HG03064 (cell line): ENCODE data around the gene UBC.
"Not testable (repeated sequence)": the region's sequence is repeated elsewhere in the genome, so short reads cannot be mapped to it uniquely, and the experiment has no call there.

ENCODE experiments used
- ATAC-seq: cut with Tn5 transposase; IDR thresholded peaks from one replicate; pipeline ENCODE4 v1.9.1; 2021; ENCODE audit warnings: low read depth; ENCODE audit not compliant: unreplicated experiment

The UBC gene

DNA sequence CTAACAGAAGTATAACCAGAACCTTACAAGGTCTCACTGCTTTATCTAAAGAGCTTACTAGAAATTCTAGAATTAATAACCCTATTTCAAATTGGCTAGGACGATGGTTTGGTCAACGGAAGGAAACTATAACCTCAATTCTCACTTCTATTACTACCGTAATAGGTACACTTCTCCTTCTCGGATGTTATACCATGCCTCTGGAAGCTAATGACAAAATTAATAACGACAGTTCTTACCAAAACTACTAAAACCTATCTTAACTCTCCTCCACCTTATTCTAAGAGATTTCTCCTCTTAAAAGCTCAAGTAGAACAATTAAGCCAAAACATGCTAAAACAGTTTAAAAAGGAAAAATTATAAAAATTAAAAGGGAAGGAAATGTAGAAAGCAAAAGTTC is 23.7 kb upstream of the UBC start:
- ATAC-seq = no peak

DNA sequence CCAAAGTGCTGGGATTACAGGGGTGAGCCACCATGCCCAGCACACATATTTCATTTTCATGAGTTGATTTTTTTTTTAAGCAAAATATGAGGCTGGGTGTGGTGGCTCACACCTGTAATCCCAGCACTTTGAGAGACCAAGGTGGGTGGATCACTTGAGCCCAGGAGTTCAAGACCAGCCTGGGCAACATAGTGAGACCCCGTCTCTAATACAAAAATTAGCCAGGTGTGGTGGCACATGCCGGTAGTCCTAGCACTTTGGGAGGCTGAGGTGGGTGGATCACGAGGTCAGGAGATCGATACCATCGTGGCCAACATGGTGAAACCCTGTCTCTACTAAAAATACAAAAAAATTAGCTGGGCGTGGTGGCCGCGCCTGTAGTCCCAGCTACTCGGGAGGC is 17.1 kb upstream of the UBC start:
- ATAC-seq = not testable (repeated sequence)

DNA sequence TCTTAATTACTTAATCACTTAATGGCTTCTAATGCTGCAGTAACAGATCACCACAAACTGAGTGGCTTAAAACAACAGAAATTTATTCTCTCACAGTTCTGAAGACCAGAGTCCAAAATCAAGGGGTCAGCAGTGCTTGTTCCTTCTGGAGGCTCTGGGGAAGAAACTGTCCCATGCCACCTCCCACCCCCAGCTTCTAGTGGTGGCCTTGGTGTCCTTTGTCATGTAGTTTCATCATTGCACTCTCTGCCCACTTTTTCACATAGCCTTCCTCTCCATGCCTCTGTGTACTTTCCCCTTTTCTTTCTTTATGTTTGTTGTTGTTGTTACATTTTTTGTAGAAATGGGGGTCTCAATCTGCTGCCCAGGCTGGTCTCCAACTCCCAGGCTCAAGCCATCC is 16.1 kb upstream of the UBC start:
- ATAC-seq = no peak

DNA sequence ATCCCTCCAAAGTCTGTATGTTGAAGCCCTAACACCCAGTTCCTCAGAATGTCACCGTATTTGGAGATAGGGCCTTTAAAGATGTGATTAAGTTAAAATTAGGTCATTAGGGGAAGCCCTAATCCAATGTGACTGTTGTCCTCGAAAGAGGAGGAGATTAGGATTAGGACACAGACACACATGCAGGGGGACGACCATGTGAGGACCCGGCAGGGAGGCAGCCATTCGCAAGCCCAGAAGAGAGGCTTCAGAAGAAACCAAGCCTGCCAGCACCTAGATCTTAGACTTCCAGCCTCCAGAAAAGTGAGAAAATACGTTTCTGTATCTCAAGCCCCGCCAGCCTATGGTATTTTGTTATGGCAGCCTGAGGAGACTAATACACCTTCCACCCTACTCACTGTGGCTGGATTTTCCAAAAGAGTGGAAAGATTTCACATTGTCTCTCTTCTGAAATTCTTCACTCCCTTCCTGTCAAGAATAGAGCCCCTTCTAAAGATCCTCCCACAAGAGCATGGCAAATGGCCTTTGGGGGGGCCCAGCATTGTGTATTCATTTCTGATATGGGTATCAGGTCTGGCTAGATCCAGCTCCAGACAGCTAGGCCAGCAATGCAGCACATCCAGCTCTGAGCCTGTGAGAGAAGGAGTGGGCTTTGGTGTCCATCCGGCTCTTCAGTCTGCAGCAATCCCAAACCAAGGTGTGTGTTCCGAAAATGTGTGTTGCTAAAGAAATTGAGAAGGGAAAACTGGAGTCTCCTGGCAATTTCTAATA is 15.4 kb upstream of the UBC start:
- no peak for ATAC-seq

- ATAC-seq = no peak
These were observed 14.6 kb upstream of the UBC start for GRCh38 chr12:124928912-124929530.

DNA sequence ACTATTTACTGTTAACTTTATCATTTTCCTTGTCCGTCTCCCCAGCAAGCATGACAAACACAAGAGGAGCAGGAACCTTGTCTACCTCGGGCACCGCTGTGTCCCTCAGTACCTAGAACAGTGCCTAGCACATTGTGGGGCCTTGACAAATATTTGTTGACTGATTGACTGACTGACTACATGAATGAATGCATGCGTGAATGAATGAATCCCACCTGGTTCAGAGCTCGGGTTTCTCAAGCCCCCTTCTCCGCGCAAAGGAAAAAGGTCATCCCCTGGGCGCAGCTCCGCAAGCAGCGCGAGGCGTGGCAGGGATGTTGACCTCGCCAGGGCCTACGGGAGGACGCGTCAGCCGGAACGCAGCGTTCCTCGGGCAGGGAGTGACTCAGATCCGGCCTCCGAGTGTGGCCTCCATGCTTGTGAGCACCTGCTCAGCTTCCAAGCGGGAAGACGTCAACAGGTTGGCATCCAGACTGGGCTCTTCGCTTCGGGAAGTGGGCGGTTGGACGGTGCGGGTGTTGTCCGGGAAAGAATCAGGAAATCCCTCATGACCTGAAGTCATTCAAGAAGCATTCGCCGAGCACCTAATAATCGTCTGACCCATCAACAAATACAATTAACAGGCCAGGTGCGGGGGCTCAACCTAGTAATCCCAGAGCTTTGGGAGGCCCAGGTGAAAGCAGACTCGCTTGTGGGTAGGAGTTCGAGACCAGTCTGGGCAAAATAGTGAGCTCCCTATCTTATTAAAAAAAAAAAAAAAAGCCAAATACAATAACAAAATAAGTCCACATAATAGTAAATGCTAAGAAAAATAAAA is 13.9 kb upstream of the UBC start:
- ATAC-seq = no peak

DNA sequence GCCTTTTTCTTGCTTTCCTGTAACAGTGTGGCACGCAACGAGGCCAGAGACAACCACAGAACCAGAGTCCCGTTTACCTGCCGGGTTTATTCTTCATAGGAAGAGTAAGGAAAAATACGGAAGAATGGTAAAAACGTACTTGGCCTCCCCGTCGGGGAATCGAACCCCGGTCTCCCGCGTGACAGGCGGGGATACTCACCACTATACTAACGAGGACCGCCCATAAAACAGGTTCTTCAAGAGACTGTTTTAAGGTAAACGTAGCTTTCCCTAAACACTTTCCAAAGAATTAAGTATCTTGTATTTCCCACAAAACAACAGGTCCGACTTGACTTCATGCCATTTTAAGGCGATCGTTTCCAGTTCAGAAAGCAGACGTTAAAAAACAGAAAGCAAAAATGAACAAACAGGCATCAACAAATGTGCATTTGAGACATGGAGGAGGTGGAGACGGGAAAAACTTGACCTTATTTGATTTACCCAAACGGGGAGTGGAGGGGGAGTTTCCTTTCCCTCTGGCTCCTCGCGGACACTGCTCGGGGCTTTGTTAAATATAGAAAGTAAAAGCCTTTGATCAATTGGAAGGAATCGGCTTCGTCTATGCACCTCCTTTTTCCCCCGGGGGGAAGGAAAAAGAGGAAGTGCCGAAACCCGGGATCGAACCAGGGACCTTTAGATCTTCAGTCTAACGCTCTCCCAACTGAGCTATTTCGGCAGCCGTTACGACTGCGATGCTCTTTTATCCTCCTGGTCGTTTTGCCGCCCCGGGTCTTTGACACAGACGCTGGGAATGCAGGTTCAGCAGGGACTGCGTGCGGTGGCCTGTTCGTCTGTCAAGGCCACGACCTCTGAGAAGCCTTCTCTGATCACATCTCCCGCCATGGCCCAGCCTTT is 13.0 kb upstream of the UBC start:
- peak; percentile 65 for ATAC-seq

GRCh38 chr12:124925782-124926181 is 11.3 kb upstream of the UBC start:
- not testable (repeated sequence) for ATAC-seq

DNA sequence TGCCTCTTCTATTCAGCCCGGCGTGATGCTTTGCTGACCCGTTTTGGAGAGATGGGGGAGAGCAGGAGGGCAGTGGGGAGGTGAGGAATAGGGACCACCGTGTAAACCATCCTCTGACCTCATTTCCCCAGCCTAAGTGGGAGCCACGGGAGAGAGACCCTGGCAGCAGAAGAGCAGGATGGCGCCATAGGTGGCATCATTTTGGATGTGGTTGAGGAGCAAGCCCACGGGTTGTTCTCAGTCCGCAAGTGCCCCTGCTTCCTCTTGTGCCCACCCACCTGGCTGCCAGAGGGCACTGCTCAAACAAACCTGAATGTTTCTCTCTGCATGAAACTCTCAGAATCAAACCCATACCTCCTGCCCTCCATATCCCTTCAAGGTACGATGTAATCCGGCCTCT is 10.7 kb upstream of the UBC start:
- ATAC-seq = no peak

DNA sequence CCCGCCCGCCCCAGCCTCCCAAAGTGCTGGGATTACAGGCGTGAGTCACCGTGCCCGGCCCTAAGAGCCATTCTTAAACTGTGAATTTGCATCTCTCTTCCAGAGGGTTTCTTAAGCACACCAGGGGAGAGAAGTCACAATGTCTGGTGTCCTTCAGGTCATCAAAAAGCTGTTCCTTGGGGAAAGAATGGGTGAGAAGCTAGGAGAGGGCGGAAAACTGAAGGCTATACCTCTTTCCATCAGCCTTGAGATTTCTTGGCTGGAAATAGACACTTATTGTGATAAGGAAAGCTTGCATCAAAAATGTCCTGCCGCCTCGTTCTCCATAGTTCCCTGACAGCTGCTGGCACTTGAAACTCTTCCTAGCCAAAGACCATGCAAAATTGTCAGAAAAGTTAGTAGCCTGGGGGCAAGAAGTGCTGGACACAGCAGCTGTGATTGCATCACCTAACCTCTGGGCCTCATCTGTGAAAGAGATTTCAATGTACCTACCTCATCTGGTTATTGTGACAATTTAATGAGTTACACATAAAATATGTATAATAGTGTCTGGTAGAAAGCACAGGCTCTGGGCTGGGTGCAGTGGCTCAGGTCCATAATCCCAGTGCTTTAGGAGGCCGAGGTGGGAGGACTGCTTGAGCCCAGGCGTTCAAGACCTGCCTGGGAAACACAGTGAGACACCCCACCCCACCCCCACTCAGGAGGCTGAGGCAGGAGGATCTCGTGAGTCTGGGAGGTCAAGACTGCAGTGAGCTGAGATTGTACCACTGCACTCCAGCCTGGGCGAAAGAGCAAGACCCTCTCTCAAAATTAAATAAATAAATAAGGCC is 9.7 kb upstream of the UBC start:
- no peak for ATAC-seq

DNA sequence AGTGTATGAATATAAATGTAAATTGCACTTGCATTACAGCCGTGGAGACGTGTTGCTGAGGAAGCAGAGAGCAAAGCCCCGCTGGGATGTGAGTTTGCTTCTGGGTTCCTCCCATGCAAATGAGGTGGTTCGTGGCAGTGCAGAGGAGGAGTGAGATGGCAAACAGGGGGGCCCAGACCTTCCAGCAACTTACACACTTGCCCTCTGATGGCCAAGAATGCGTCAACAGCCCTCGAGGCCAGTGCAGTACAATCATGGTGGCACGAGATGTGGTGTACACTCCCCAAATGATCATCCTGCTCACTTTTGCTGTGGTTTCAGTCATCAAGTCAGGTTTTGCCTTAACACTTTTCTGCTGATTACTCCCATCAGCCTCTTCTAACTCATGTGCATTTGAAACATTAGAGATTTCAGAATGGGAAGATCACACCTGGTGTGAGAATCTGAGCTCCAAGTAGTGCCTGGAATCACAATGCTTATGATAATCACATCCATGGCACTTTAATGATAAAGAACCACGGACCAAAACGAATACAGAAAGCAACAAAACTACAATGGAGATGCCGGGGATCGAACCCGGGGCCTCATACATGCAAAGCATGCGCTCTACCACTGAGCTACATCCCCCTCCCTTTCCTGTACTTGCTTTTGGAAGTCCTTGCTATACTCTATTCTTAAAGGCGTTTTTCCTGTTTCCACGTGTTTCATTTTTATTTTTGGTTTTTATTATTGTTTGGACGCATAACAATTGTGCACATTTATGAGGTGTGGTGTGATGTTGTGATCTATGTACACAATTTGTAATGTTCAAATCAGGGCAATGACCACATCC is 7.0 kb upstream of the UBC start:
- ATAC-seq = peak; percentile 43

DNA sequence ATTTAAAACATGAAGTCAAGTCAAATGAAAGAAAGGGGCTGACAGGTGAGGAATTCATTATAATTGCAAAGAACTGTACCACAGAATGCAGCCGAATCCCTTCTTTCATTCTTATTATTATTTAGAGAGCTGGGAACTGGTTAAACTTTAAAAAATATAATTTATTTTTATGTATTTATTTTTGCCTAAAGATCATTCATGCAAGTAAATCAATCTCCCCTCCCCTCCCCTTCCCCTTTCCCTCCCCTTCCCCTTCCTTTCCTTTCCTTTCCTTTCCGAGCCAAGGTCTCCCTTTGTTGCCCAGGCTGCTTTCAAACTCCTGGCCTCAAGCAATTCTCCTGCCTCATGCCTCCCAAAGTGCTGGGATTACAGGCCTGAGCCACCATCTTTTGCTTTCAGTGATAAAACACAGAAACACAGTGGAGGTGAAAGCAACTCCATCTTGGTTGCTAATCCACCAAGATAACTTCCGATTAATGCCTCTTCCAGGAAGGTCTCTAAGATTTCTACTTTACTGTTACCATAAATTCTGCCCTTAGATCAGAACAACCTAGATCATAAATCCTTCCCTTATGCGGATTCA is 6.0 kb upstream of the UBC start:
- no peak for ATAC-seq

GRCh38 chr12:124919521-124920352 is 5.3 kb upstream of the UBC start:
- ATAC-seq = no peak

DNA sequence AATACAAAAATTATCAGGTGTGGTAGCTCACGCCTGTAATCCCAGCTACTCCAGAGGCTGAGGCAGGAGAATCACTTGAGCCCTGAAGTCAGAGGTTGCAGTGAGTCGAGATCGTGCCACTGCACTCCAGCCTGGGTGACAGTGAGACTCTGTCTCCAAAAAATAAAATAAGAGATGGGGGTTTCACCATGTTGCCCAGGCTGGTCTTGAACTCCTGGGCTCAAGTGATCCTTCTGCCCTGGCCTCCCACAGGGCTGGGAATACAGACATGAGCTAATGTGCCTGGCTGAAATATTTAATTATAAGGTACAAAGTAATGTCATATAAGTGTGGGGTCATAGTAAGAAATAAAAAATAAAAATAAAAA is 4.2 kb upstream of the UBC start:
- ATAC-seq = not testable (repeated sequence)

DNA sequence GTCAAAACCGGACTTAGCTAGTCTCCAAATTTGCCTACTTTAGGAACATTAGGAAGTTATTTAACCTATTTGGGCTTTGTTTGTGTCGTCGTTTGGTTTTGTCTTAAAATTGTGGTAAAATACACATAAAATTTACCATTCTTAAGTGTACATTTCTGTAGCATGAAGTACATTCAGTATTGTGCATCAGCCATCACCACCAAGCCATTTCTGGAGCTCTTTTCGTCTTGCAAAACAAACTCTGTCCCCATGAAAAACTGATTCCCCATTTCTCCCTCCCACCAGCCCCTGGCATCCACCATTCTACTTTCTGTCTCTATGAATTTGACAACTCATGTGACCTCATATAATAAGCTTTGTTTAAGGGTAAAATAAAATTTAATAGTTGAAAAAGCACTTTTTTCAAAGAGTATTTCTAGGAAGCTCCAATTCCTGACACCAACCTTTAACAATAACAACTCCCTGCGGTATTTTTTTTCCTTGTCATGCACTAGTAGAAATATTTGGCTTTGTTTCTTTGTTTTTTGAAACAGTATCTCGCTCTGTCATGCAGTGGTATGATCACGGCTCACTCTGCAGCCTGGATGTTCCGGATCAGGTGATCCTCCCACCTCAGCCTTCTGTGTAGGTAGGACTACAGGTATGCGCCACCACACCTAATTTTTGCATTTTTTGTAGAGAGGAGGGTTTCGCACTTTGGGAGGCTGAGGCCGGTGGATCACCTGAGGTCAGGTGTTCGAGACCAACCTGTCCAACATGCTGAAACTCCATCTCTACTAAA is 3.6 kb upstream of the UBC start:
- ATAC-seq = no peak

GRCh38 chr12:124917135-124917840 is 2.8 kb upstream of the UBC start:
- peak; percentile 42 for ATAC-seq
